GM10266 (cell line): ENCODE results near the gene DISC1.

Experiments used
- DNase-seq: peaks from one replicate; pipeline ENCODE4 v3.0.0; 2012; ENCODE audit errors: extremely low spot score
- TF ChIP-seq, protein P1 (sequence below): IDR thresholded peaks from 2 replicates; pipeline ENCODE4 v1.5.1; 2012; ENCODE audit warnings: mild to moderate bottlenecking, low read depth; ENCODE audit not compliant: control insufficient read depth, insufficient read depth; ENCODE audit errors: missing control alignments

Gene DISC1

DNA sequence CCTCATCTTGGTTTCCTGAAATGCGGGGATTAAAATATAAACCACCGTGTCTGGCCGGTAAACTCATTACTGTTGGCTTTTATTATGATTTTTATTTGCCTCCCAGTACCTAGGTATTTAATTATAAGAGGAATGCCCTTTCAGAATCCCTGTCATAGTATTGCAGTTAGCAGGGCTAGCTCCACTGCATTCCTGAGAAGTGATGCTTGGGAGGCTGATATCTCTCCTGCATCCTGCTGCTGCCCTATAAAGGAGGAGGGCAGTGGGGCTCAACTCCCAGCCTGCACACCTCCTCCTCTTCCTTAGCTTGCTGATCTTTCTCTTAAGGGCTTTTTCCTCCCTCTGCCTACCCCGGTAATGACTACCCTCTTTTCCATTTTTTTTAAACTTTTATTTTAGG, 19.9 kb upstream of the DISC1 start:
- TF ChIP-seq, protein P1, sequence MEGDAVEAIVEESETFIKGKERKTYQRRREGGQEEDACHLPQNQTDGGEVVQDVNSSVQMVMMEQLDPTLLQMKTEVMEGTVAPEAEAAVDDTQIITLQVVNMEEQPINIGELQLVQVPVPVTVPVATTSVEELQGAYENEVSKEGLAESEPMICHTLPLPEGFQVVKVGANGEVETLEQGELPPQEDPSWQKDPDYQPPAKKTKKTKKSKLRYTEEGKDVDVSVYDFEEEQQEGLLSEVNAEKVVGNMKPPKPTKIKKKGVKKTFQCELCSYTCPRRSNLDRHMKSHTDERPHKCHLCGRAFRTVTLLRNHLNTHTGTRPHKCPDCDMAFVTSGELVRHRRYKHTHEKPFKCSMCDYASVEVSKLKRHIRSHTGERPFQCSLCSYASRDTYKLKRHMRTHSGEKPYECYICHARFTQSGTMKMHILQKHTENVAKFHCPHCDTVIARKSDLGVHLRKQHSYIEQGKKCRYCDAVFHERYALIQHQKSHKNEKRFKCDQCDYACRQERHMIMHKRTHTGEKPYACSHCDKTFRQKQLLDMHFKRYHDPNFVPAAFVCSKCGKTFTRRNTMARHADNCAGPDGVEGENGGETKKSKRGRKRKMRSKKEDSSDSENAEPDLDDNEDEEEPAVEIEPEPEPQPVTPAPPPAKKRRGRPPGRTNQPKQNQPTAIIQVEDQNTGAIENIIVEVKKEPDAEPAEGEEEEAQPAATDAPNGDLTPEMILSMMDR, result no peak
- DNase-seq, result no peak

DNA sequence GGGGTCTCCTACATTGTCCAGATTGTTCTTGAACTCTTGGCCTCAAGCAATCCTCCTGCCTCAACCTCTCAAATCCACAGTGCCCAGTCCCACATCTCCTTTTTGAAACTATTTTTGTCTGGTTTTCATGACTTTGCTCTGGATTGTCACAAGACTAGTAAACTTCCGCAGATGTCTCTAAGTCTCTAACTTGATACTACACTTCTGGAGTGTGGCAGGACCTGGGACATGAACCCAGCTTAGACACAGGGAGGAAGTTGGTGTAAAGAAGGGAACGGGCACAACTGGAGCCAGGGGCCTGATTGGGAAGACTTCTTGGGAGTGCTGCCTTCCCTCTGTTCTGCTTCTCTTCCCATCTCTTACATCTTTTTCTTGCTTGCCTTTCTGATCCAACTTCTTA, 16.2 kb upstream of the DISC1 start:
- TF ChIP-seq, protein P1, result no peak
- no peak for DNase-seq

DNA sequence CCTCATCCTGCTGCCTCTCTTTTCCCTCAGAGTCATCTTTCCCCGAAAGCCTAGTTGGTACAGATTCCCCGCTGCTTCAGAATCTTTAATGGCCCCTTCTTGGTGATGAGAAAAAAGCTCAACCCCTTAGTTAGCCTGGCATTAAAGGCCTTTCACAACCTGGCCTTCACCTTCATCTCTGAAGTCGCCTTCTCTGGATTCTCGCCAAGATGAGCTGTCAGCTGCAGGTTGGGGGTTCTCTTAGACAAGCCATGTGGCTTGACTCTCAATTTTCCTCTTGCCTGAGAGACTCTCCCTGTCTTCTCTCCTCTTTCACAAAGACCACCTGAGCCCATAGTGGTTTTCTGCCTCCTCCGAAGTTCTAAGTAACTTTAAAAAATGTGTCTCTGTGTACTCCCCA, 15.5 kb upstream of the DISC1 start:
- TF ChIP-seq, protein P1, result no peak
- DNase-seq, result no peak

DNA sequence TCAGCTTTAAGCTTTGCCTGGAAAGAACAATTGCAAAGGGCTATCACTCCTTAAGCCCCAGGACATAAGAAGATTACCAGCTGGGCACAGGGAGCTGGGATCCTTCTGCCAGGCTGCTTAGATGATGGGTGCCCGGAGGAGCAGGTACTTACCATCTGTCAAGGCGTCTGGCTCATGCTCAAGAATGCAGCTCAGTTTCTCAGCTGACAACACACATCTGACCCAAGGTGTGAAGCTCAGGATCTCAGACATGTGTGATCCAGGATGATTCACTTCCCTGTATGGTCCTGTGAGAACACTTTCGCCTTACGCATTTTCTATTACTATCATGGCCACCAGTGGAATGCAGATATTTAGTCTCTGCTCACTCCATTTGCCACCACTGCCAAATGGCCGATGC, 14.7 kb upstream of the DISC1 start:
- TF ChIP-seq, protein P1, result no peak
- DNase-seq, result no peak

DNA sequence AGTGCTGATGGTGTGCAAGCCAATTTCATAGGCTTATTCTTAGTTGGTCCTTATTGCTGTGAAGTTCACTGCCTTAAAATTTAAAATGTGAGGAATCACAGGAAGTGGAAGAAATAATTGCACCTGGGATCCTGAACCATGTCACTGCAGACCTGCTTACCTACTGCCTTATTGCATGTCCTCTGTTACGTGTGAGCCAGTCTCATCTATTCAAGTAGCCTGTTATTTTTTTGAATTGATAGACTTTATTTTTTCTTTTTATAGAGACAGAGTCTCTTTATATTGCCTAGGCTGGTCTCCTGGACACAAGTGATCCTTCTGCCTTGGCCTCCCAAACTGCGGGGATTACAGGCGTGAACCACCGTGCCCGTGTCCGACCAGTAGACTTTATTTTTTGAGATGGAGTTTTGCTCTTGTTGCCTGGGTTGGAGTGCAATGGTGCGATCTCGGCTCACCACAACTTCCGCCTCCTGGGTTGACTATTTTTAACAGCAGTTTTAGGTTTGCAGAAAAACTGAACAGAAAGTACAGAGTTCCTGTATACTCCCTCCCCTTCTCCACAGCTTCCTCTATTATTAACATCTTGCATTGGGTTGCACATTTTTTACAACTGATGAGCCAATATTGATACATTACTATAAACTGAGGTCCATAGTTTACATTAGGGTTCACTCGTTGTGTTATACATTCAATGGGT, 14.0 kb upstream of the DISC1 start:
- DNase-seq, result no peak
- TF ChIP-seq, protein P1, result no peak

DNA sequence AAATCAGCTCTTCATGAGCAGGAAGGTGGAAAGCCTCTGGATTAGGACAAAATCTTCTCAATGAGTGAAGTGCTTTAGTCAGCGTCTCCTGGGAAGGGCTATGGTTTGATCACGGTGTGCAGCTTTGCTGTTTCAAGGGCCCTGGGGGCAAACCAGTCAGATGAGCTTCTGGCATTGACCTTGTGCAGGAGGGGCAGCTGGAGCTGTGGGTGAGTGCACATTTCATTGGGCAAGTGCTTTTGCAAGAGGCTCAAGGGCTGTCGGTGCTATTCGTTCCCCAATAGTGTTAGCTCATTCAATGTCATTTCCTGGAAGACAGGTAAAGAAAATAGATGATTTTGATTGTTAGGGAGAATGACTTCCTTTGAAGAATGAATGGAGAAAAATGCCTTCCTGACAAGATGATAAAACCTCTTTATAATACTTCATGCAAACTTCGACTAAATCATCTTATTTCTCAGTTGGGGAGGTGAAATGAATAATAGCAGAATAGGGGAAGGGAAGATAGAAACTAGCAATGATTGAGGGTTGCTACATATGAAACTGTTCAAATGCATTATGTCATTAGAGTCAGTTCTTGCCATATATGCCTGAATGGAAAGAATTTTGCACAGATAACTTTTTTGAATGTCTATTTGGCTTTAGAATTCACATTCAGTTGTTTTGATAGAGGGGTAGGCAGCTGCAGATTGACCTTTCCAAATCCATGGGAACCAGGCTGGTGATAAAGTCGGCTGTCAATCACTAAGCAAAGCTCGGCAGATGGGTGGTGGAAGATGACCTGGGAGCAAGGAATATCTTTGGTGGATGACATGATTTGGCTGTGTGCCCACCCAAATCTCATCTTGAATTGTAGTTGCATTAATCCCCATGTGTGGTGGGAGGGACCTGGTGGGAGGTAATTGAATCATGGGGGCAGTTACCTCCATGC, 12.9 kb upstream of the DISC1 start:
- TF ChIP-seq, protein P1, result no peak
- no peak for DNase-seq

DNA sequence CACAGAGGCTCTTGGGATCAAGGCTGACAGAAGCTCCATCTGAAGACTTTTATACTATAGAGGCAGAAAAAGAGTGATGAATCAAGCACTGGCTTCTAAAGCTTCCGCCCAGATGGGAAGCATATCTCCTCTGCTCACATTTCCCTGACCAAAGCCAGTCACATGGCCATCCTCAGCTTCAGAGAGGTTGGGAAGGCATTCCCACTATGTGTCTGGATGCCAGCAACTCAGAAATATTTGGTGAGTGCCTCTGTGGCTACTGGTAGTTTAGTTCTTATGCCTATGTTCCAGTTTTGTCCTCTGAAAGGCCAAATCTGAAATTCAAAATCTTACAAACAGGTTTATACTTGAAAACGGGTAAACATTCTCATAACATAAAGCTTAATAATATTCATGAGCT, 9.9 kb upstream of the DISC1 start:
- no peak for DNase-seq
- TF ChIP-seq, protein P1, result no peak
